ENCODE measurements around the gene KIF25.
A peak's percentile ranks its signal among the peaks of the same experiment; 100 is the strongest.

The KIF25 gene

GRCh38 chr6:168050881-168051586 is 53.6 kb downstream of the KIF25 start:
- Mint-ChIP-seq H3K4me1 (no peaks in the 10 kb centered on the region), H3K9me3 (no peaks in the 10 kb centered on the region), H3K36me3 (no peaks in the 10 kb centered on the region), H3K4me3 (no peak overlapping the region), H3K27ac (no peak overlapping the region), H3K27me3 (no peaks in the 10 kb centered on the region)
- ATAC-seq = no peak

DNA sequence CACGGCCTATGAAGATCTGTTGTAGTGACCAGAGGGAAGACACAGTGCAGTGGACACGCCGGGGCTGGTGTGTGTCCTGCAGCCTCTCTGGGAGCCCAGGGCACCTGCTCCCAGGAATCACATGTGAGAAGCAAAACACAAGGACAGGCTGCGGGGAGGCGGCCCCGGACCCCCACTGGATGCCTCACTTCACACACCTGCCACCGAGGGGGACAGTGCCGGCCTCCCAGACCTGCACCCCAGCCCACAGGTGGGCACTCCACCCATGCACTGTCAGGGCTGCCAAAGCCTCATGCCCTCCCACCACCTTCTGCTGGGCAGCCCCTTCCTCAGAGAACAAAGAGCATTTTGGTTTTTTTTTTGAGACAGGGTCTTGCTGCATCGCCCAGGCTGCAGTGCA is 54.2 kb downstream of the KIF25 start:
- Mint-ChIP-seq H3K4me3 (no peak overlapping the region), H3K9me3 (no peaks in the 10 kb centered on the region), H3K36me3 (no peaks in the 10 kb centered on the region), H3K4me1 (no peaks in the 10 kb centered on the region), H3K27me3 (no peaks in the 10 kb centered on the region), H3K27ac (no peak overlapping the region)
- no peak for ATAC-seq

- no peak overlapping the region for H3K27ac Mint-ChIP-seq
- no peak for ATAC-seq
- H3K4me3 Mint-ChIP-seq = no peak overlapping the region
- no peaks in the 10 kb centered on the region for H3K36me3 Mint-ChIP-seq
- no peaks in the 10 kb centered on the region for H3K27me3 Mint-ChIP-seq
- no peaks in the 10 kb centered on the region for H3K9me3 Mint-ChIP-seq
- H3K4me1 Mint-ChIP-seq = no peaks in the 10 kb centered on the region
Observed at GRCh38 chr6:168052291-168052891, 54.9 kb downstream of the KIF25 start.

DNA sequence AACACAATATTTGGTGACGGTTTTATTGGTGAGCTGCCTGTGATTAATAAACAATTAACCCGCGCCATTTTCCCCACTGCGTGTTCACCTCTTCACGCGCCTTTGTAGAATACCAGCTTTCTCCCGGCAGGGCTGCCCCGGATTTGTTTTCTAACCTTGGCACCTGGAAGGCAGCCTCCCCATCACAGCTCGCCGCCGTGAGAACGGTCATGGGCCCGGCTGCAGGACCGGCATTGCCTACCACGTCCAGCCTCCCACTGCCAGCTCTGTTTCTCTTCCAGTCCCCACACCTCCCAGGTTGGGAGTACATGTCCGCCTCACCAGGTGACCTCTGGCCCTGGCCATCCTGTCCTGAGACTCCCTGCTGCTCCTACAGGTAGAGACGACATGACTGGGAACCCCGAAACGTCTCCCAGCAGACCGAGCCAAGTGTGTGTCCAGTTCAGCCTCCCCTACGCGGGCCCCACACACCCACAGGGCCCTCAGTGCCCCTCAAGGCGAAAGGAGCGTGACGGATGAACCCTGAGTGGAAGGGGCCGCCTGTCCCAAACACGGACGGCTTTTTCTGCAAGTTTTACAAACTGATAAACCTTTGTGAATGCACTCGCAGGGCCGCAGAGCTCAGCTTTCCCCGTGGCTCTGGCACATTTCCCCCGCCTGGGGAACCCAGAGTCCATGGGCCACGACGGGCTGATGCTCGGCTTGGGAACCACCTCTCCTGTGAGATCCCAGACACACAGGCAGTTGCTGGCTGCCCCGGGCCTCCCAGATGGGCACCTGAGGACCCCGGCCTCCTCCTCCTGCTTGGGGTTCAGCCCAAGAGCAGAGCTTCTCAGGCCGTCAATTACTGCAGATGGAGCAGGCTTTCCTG is 55.9 kb downstream of the KIF25 start:
- no peaks in the 10 kb centered on the region for H3K4me1 Mint-ChIP-seq
- no peaks in the 10 kb centered on the region for H3K9me3 Mint-ChIP-seq
- ATAC-seq = no peak
- H3K36me3 Mint-ChIP-seq = no peaks in the 10 kb centered on the region
- H3K4me3 Mint-ChIP-seq = no peak overlapping the region
- H3K27me3 Mint-ChIP-seq = no peaks in the 10 kb centered on the region
- H3K27ac Mint-ChIP-seq = no peak overlapping the region

DNA sequence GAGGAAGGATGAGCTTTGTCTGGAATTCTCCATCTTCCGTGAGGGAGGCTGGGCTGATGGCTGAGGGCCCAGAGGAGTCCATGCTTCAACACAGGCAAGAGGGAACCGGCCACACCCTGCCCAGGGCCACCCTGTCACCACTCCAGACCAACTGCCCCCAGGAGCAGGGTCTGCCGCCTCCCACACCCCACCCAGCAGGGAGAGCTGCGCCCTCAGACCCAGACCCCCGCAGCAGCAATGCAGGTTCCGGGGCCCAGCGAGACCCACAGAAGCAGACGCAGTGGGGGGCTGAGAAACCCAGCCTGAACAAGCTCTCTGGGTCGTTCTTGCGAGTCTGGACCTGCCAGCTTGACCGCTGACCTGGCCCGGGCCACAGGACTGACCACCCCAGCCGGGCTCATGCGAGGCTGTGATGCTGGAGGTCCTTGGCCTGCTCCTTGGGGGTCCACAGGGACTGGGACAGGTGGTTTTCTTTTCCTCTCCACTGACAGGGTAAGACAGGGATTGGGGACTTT is 56.5 kb downstream of the KIF25 start:
- no peak overlapping the region for H3K4me3 Mint-ChIP-seq
- no peaks in the 10 kb centered on the region for H3K9me3 Mint-ChIP-seq
- no peaks in the 10 kb centered on the region for H3K36me3 Mint-ChIP-seq
- H3K27me3 Mint-ChIP-seq = no peaks in the 10 kb centered on the region
- H3K27ac Mint-ChIP-seq = no peak overlapping the region
- H3K4me1 Mint-ChIP-seq = no peaks in the 10 kb centered on the region
- ATAC-seq = no peak

- no peak overlapping the region for H3K27ac Mint-ChIP-seq
- H3K4me1 Mint-ChIP-seq = no peaks in the 10 kb centered on the region
- H3K4me3 Mint-ChIP-seq = no peak overlapping the region
- no peaks in the 10 kb centered on the region for H3K36me3 Mint-ChIP-seq
- H3K27me3 Mint-ChIP-seq = no peaks in the 10 kb centered on the region
- no peaks in the 10 kb centered on the region for H3K9me3 Mint-ChIP-seq
- ATAC-seq = no peak
Observed at GRCh38 chr6:168054765-168055560, 57.5 kb downstream of the KIF25 start.

- no peak overlapping the region for H3K27ac Mint-ChIP-seq
- no peak overlapping the region for H3K4me3 Mint-ChIP-seq
- H3K36me3 Mint-ChIP-seq = no peaks in the 10 kb centered on the region
- no peak for ATAC-seq
- H3K9me3 Mint-ChIP-seq = no peaks in the 10 kb centered on the region
- H3K4me1 Mint-ChIP-seq = no peaks in the 10 kb centered on the region
- no peaks in the 10 kb centered on the region for H3K27me3 Mint-ChIP-seq
Observed at GRCh38 chr6:168055696-168056489, 58.4 kb downstream of the KIF25 start.

DNA sequence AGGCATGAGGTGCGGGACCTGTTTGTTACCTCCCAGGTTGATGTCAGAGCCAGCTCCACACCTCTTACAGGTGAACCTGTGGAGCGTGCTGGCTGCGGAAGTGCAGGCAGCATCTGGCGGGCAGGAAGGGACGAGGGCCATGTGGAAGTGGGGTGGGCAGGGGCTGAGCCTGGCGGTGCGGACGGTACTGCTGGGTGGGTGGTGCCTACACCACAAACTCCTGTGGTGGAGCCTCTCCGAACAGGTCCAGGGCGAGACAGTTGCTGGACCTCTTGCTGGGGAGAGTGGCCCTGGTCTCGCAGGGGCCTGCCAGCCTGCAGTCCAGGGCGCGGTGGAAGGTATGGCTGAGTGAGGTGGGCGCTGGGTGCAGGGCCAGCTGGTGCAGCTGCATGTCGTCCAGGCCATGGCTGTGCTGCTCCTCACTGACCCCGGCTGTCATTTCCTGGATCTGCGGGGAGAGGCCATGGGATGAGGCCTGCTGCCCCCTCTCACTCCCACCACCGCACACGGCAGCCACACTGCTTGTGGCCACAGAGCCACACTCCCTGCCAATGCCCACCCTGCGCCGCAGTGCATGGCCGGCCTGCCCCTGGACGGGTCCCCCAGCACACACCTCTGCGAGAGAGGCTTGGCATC is 59.5 kb downstream of the KIF25 start:
- Mint-ChIP-seq H3K9me3 (no peaks in the 10 kb centered on the region), H3K27me3 (no peaks in the 10 kb centered on the region), H3K4me1 (no peaks in the 10 kb centered on the region), H3K36me3 (no peaks in the 10 kb centered on the region), H3K4me3 (no peak overlapping the region), H3K27ac (no peak overlapping the region)
- peak; percentile 17 for ATAC-seq

- H3K27ac Mint-ChIP-seq = no peak overlapping the region
- H3K4me3 Mint-ChIP-seq = no peak overlapping the region
- H3K9me3 Mint-ChIP-seq = no peaks in the 10 kb centered on the region
- H3K27me3 Mint-ChIP-seq = no peaks in the 10 kb centered on the region
- no peaks in the 10 kb centered on the region for H3K4me1 Mint-ChIP-seq
- no peak for ATAC-seq
- no peaks in the 10 kb centered on the region for H3K36me3 Mint-ChIP-seq
Observed at GRCh38 chr6:168057836-168058235, 60.4 kb downstream of the KIF25 start.

DNA sequence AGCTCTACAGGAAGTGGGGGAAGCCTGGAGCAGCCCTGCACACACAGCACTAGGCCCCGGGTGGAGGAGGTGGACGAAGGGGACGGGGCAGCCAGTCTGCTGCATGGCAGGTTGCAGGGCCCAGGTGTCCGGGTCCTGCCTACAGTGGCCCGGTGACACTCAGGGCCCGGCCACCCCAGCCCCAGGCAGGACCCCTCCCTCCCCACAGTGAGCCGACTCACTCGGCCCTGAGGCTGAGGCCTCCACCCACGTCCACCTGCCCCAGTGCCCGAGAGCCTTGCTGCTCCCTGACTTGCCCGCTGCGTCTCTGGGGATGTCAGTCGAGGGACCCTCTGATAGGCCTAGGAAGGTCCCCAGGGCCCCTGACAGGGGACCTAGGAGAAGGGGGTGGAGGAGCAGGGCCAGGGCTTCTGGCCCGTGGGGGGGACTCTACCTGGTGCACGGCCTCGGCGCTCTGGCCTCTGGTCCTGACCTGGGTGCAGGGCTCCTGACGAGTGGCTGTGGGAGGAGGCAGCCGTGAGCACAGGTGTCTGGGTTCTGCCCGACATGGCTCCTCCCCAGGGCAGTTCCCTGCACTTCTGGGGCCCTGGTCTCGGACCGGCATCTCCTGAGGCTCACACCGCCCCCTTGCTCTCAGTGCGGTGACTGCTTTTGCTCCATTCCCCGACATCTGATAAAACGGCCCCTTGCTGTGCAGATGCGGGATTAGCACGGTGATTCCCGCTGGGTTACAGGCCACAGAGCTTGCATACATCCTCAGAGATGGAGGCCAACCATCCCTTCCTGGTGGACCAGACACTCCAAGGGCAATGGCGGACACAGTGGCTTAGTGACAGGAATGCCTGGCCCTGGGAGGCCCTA is 61.5 kb downstream of the KIF25 start:
- Mint-ChIP-seq H3K4me1 (no peaks in the 10 kb centered on the region), H3K36me3 (no peaks in the 10 kb centered on the region), H3K27ac (no peak overlapping the region), H3K4me3 (no peak overlapping the region), H3K27me3 (no peaks in the 10 kb centered on the region), H3K9me3 (no peaks in the 10 kb centered on the region)
- ATAC-seq = no peak

DNA sequence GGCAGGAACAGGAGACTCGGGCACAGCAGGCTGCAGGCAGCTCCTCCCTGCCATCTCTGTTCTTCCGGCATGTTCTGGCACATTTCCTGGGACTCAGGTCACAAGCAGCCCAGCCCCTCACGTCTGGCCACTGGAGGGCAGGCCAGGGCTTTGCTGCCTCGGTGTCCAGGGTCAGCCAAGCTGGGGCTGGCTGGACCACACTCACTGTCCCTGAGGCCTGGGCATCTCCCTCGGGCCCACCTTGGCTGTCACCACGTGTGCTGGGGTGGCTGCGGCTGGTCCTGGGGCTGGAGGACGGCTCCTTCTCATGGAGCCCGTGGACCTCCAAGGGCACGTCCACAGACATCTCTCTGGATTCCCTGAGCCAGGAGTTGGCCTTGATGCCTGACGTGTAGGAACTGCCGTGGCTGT is 63.1 kb downstream of the KIF25 start:
- Mint-ChIP-seq H3K36me3 (no peaks in the 10 kb centered on the region), H3K9me3 (no peaks in the 10 kb centered on the region), H3K27ac (no peak overlapping the region), H3K4me1 (no peaks in the 10 kb centered on the region), H3K4me3 (no peak overlapping the region), H3K27me3 (no peaks in the 10 kb centered on the region)
- no peak for ATAC-seq

GRCh38 chr6:168061269-168062210 is 64.1 kb downstream of the KIF25 start:
- ATAC-seq = no peak
- Mint-ChIP-seq H3K4me3 (no peak overlapping the region), H3K4me1 (no peaks in the 10 kb centered on the region), H3K27me3 (no peaks in the 10 kb centered on the region), H3K36me3 (no peaks in the 10 kb centered on the region), H3K27ac (no peak overlapping the region), H3K9me3 (no peaks in the 10 kb centered on the region)

All from stimulated activated memory B cell treated with anti-CD40 and anti-IgM and Interleukin-4, amounts not matched to agents 10 μg/mL and 1 μg/mL and 100 μg/mL, for 72 hours (primary cell).